ENCODE measurements around the gene PMP22.

DNA sequence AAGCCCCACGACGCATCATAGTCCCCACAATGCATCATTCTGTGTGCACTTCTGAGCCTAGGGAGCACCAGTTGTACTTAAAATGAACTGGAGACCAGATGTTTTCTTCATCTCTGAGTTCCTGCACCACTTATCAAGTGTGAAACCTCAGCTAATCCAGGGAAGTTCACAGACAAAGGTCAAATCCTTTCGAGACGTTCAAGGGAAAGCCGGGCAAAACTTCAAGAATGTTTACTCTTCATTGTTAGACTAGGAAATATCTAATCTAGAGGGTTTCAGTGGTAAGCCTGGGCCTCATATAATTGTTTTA lies 4.6 kb upstream of the PMP22 start:
- TF ChIP-seq POLR2A (IDR thresholded peaks at IDR 0.05) (no peak), CTCF (IDR thresholded peaks at IDR 0.05) (no peak)

Data from uterus (tissue), 2 donors.